ENCODE data around the gene TRMT10C. TPM values are rescaled to one million over a fixed set of nuclear protein-coding genes. Genes with fewer than 3 reads are reported as not detected.

TRMT10C gene
- total RNA-seq, result 36.9 and 42.0 TPM in 2 replicates
- 27.9 and 37.9 TPM in 2 replicates for polyA plus RNA-seq

DNA sequence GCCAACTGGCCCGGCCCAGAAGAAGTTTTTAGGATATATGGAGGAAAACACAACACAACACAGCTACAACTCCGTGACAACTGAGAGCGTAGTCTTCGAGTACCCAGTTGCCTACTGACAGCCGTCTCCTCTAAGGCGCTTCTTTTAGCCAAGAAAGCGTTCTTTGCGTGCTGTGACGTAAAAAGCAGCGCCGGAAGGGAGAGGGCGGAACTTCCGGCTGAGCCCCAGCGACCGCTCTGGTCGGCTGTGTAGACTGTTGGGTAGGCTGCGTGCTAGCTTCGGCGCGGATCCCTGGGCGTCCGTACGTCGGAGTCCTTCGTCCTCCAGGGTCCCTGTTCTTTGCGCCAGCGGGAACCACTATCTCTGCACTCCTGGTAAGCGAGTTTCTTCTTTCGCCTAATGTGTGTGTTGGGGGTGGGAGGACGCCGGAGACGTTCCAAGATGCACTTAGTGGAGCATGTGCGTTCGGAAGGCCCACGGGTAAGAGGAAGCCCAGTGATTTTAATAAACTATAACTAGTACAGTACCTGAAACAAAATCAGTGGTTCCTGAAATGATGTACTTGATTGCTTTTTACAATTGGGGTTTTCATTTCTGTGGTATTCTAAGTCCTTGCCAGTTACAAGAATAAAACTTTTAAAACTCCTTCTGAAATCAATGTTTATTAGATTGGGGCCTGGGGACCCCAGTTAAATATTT, at the start of gene TRMT10C:
TRMT10C (plus strand) TSS at position 239 of the 699 bp plus-strand sequence. CDS start 2,914 bp downstream, outside the sequence.
- TF ChIP-seq, protein P1, sequence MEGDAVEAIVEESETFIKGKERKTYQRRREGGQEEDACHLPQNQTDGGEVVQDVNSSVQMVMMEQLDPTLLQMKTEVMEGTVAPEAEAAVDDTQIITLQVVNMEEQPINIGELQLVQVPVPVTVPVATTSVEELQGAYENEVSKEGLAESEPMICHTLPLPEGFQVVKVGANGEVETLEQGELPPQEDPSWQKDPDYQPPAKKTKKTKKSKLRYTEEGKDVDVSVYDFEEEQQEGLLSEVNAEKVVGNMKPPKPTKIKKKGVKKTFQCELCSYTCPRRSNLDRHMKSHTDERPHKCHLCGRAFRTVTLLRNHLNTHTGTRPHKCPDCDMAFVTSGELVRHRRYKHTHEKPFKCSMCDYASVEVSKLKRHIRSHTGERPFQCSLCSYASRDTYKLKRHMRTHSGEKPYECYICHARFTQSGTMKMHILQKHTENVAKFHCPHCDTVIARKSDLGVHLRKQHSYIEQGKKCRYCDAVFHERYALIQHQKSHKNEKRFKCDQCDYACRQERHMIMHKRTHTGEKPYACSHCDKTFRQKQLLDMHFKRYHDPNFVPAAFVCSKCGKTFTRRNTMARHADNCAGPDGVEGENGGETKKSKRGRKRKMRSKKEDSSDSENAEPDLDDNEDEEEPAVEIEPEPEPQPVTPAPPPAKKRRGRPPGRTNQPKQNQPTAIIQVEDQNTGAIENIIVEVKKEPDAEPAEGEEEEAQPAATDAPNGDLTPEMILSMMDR (IDR thresholded peaks at IDR 0.05; ENCODE audit: poor library complexity), result no peak
- TF ChIP-seq EZH2phosphoT487 (IDR thresholded peaks at IDR 0.05; ENCODE audit: low read depth, severe bottlenecking, unreplicated experiment), result no peak
- TF ChIP-seq EZH2 (IDR thresholded peaks at IDR 0.05; ENCODE audit: borderline replicate concordance), result no peak
- WGBS (ENCODE audit: low lambda C conversion rate, missing lambda C conversion rate), result 1% methylated on average over 35 of the region's 35 CpGs
- H3K36me3 ChIP-seq (replicated peaks; ENCODE audit: insufficient read depth, low read depth), result no peaks in the 10 kb centered on the region
- peak within 1 kb of the TSS; percentile 98 for H3K27ac ChIP-seq
- peaks cover 5% of the 10 kb centered on the region for H4K20me1 ChIP-seq (ENCODE audit: insufficient read depth, poor library complexity, severe bottlenecking)
- peak; percentile 95 for DNase-seq (ENCODE audit: low spot score)
- peaks cover 46% of the 10 kb centered on the region for H3K79me2 ChIP-seq
- H3K4me2 ChIP-seq, result peak within 1 kb of the TSS; percentile 83
- peaks cover 7% of the 10 kb centered on the region for H3K27me3 ChIP-seq
- no peaks in the 10 kb centered on the region for H3K9me3 ChIP-seq (ENCODE audit: low read depth)
- H3K4me1 ChIP-seq (ENCODE audit: insufficient read depth), result no peaks in the 10 kb centered on the region
- H3K4me3 ChIP-seq, result peak within 1 kb of the TSS; percentile 75
- H2AFZ ChIP-seq, result peak within 1 kb of the TSS; percentile 94
- no peaks in the 10 kb centered on the region for H3K9me2 ChIP-seq (replicated peaks; ENCODE audit: insufficient read depth)

DNA sequence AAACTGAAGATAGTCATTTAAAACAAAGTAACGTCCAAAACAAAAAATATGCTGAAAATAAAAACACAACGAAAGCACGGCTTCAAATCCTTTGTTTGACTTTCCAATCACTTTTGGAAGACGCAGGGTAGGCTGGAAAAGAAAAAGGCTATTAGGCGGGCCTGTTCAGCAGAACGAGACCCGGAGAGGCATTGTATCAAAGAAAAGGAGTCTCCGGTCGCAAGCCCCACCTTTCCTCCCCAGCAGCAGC, 49.3 kb upstream of the TRMT10C start:
- no peaks in the 10 kb centered on the region for H3K36me3 ChIP-seq (replicated peaks; ENCODE audit: insufficient read depth, low read depth)
- peak overlapping the region; percentile 93 for H2AFZ ChIP-seq
- WGBS (ENCODE audit: low lambda C conversion rate, missing lambda C conversion rate), result under 1% methylated on average over 9 of the region's 9 CpGs
- H3K4me2 ChIP-seq, result peak overlapping the region; percentile 79
- TF ChIP-seq, protein P1 (IDR thresholded peaks at IDR 0.05; ENCODE audit: poor library complexity), result no peak
- no peak for TF ChIP-seq EZH2phosphoT487 (IDR thresholded peaks at IDR 0.05; ENCODE audit: low read depth, severe bottlenecking, unreplicated experiment)
- no peak for TF ChIP-seq EZH2 (IDR thresholded peaks at IDR 0.05; ENCODE audit: borderline replicate concordance)
- H3K9me3 ChIP-seq (ENCODE audit: low read depth), result no peaks in the 10 kb centered on the region
- H3K27ac ChIP-seq, result peak overlapping the region; percentile 91
- H3K4me1 ChIP-seq (ENCODE audit: insufficient read depth), result peaks cover 3% of the 10 kb centered on the region
- H3K9me2 ChIP-seq (replicated peaks; ENCODE audit: insufficient read depth), result no peaks in the 10 kb centered on the region
- H4K20me1 ChIP-seq (ENCODE audit: insufficient read depth, poor library complexity, severe bottlenecking), result no peaks in the 10 kb centered on the region
- H3K79me2 ChIP-seq, result peaks cover 40% of the 10 kb centered on the region
- no peaks in the 10 kb centered on the region for H3K27me3 ChIP-seq
- H3K4me3 ChIP-seq, result peak overlapping the region; percentile 78
- DNase-seq (ENCODE audit: low spot score), result no peak

DNA sequence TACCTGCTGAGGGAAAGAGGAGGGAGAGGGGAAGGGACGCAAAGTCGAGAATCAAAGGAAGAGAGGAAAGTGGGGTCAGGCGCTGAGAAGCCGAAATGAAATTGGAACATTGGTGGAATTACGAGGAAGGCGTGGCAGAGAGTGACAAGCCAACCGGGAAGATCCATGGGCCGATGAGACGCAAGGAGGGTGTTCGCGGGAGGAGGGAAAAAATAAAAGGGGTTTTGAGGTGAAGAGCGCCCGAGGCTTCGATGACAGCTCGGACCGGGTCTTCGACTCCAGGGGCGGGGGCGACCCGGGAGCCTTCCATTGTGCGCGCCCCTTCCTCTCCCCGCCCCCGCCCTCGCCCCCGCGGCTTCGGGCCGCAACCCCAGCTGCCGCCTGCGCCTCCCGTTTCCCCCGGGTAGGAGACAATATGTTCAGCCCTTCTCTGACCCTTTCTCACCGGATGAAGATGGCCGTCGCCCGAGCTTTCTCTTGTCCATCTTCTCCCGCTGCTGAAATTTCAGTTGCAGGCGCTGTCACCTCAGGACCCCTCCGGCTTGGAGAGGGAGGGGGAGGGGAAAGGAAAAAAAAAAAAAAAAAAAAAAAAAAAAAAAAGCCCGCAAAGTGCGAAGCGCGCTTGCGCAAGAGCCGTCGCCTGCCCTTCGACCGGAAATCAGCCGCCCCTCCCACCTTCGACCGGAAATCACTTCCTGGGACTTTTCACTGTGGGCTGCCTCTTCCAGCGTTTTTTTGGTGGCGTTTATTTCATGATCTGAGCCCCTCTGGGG, 48.8 kb upstream of the TRMT10C start, which contains the start of gene SENP7:
SENP7 (minus strand) TSS at position 567 of the 773 bp plus-strand sequence; CDS start at position 485, 82 bp downstream.
- TF ChIP-seq, protein P1 (IDR thresholded peaks at IDR 0.05; ENCODE audit: poor library complexity), result no peak
- TF ChIP-seq EZH2 (IDR thresholded peaks at IDR 0.05; ENCODE audit: borderline replicate concordance), result no peak
- H2AFZ ChIP-seq, result peak within 1 kb of the TSS; percentile 93
- no peaks in the 10 kb centered on the region for H3K36me3 ChIP-seq (replicated peaks; ENCODE audit: insufficient read depth, low read depth)
- WGBS (ENCODE audit: low lambda C conversion rate, missing lambda C conversion rate), result 2% methylated on average over 43 of the region's 54 CpGs
- H3K4me1 ChIP-seq (ENCODE audit: insufficient read depth), result peaks cover 3% of the 10 kb centered on the region
- peak within 1 kb of the TSS; percentile 91 for H3K27ac ChIP-seq
- H3K9me3 ChIP-seq (ENCODE audit: low read depth), result no peaks in the 10 kb centered on the region
- peak within 1 kb of the TSS; percentile 79 for H3K4me2 ChIP-seq
- peaks cover 35% of the 10 kb centered on the region for H3K79me2 ChIP-seq
- no peaks in the 10 kb centered on the region for H3K27me3 ChIP-seq
- no peaks in the 10 kb centered on the region for H4K20me1 ChIP-seq (ENCODE audit: insufficient read depth, poor library complexity, severe bottlenecking)
- DNase-seq (ENCODE audit: low spot score), result peak; percentile 93
- peak within 1 kb of the TSS; percentile 78 for H3K4me3 ChIP-seq
- no peaks in the 10 kb centered on the region for H3K9me2 ChIP-seq (replicated peaks; ENCODE audit: insufficient read depth)

Data from hepatocyte (in vitro differentiated cells).